AG04449 (cell line): ENCODE results near the gene EML5.
A peak's percentile ranks its signal among the peaks of the same experiment; 100 is the strongest.
"Not testable (repeated sequence)": the region's sequence is repeated elsewhere in the genome, so short reads cannot be mapped to it uniquely, and the experiment has no call there.

Experiments
- CTCF ChIA-PET: fragments of 350-600 bp; formaldehyde crosslinking; extraction: SDS; loops from one replicate; lab custom pipeline; 2021; ENCODE audit warnings: antibody characterized with exemption; lab: Yijun Ruan, JAX
- POLR2A ChIA-PET: fragments of 400-600, 350-600 bp; formaldehyde crosslinking; extraction: SDS; loops from one replicate; lab custom pipeline; 2020; ENCODE audit warnings: antibody characterized with exemption, inconsistent platforms; lab: Yijun Ruan, JAX
- DNase-seq: peaks from one replicate; pipeline ENCODE4 v3.0.0-alpha.2; 2010; ENCODE audit warnings: low read depth, low spot score
- H3K4me3 ChIP-seq: 2 replicates; pipeline ENCODE4 v1.5.1; 2011; ENCODE audit warnings: low read depth, mild to moderate bottlenecking, control low read depth, low read length
- CTCF ChIP-seq: IDR thresholded peaks from one replicate; pipeline ENCODE4 v1.5.1; 2011; ENCODE audit warnings: mild to moderate bottlenecking, moderate library complexity, low read length, control low read depth, inconsistent platforms; ENCODE audit not compliant: insufficient read depth; ENCODE audit errors: missing control alignments

The EML5 gene

GRCh38 chr14:88799522-88799921 is 6.8 kb upstream of the EML5 start:
- no peak for DNase-seq
- CTCF ChIA-PET, result no interaction called here
- H3K4me3 ChIP-seq, result no peak overlapping the region
- POLR2A ChIA-PET, result no interaction called here
- TF ChIP-seq CTCF, result no peak

- DNase-seq, result no peak
- no peak overlapping the region for H3K4me3 ChIP-seq
- ChIA-PET POLR2A (no interaction called here), CTCF (interaction anchor here (1.7 kb wide), 1 partner anchor 131 kb away, joined by 3 read pairs; no protein-coding TSS in a partner anchor)
- TF ChIP-seq CTCF, result no peak
Observed at GRCh38 chr14:88798156-88798555, 5.4 kb upstream of the EML5 start.

DNA sequence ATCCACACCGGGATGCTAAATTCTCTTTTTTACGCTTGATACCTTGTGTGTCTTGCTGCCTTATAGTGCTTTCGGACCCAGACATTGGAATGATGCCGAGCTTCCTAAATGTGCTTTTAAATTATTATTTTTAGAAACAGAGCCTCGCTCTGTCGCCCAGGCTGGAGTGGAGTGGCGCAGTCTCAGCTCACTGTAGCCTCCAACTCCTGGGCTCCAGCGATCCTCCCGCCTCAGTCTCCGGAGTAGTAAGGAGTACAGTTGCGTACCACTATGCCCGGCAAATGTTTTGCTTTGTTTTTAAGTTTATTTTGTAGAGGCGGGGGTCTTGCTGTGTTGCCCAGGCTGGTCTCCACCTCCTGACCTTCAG is 489 bp upstream of the EML5 start:
- no peak for TF ChIP-seq CTCF
- CTCF ChIA-PET, result interaction anchor here (1.1 to 2.8 kb wide), 5 partner anchors 31 to 221 kb away, joined by 3 to 14 read pairs (median 4); partner anchors contain the start of gene TTC8

GRCh38 chr14:88791629-88792472 is 902 bp downstream of the EML5 start:
- no peak for TF ChIP-seq CTCF
- no peak for DNase-seq
- POLR2A ChIA-PET, result no interaction called here
- peak overlapping the region; percentile 72 for H3K4me3 ChIP-seq
- CTCF ChIA-PET, result interaction anchor here (0.9 to 2.8 kb wide), 7 partner anchors 8 to 221 kb away, joined by 3 to 14 read pairs (median 3); partner anchors contain the start of gene TTC8

More for the DNA sequence above, 489 bp upstream of the EML5 start:
- POLR2A ChIA-PET, result interaction anchor here (1.5 kb wide), 1 partner anchor 31 kb away, joined by 6 read pairs; the partner anchor contains the start of gene TTC8
- no peak for DNase-seq
- H3K4me3 ChIP-seq, result peak overlapping the region; percentile 72

- ChIA-PET POLR2A (interaction anchor here (1.1 kb wide), 1 partner anchor 33 kb away, joined by 3 read pairs; the partner anchor contains the start of gene TTC8), CTCF (interaction anchor here (0.9 to 2.8 kb wide), 4 partner anchors 8 to 126 kb away, joined by 3 to 14 read pairs (median 4); no protein-coding TSS in a partner anchor)
- no peak for TF ChIP-seq CTCF
- peak overlapping the region; percentile 72 for H3K4me3 ChIP-seq
- DNase-seq, result no peak
Observed at GRCh38 chr14:88791252-88791621, 1.5 kb downstream of the EML5 start.

GRCh38 chr14:88790501-88791251 is 2.1 kb downstream of the EML5 start:
- TF ChIP-seq CTCF, result no peak
- POLR2A ChIA-PET, result interaction anchor here (1.1 kb wide), 1 partner anchor 34 kb away, joined by 3 read pairs; the partner anchor contains the start of gene TTC8
- H3K4me3 ChIP-seq, result no peak overlapping the region; the same call in 1 of the 2 replicates
- no peak for DNase-seq
- CTCF ChIA-PET, result interaction anchor here (1.0 to 2.8 kb wide), 2 partner anchors 12 to 123 kb away, joined by 4 to 14 read pairs; no protein-coding TSS in a partner anchor

DNA sequence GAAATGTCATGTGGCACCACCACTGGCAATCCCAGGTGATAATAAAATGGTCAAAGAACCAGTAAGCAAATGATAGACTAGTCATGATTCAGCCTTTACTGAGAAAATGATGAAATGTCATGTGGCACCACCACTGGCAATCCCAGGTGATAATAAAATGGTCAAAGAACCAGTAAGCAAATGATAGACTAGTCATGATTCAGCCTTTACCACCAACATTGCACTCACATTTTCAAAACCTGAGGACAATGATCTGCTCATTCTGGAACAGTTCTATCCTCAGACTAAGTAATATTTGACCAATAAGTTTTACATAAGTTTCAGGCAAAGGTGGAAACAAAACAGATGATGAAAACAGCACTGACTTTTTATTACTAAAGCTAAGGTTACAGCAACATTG is 3.2 kb downstream of the EML5 start:
- POLR2A ChIA-PET, CTCF ChIA-PET, DNase-seq, H3K4me3 ChIP-seq: not testable (repeated sequence)
